Measurements from ENCODE around the gene SKOR1.

Gene SKOR1

GRCh38 chr15:67796196-67797127 lies 28.8 kb upstream of the SKOR1 start:
- no peak for DNase-seq

- no peak for DNase-seq
These were observed 25.5 kb upstream of the SKOR1 start for GRCh38 chr15:67799801-67800205.

GRCh38 chr15:67801142-67801541 lies 24.2 kb upstream of the SKOR1 start:
- DNase-seq, result no peak

- DNase-seq, result no peak
These were observed 23.1 kb upstream of the SKOR1 start for GRCh38 chr15:67801926-67802914.

- no peak for DNase-seq
These were observed 22.0 kb upstream of the SKOR1 start for GRCh38 chr15:67803299-67803698.

GRCh38 chr15:67803996-67804843 lies 21.1 kb upstream of the SKOR1 start:
- no peak for DNase-seq

GRCh38 chr15:67805008-67805665 lies 20.2 kb upstream of the SKOR1 start:
- DNase-seq, result no peak

- DNase-seq, result no peak
These were observed 19.4 kb upstream of the SKOR1 start for GRCh38 chr15:67805666-67806516.

GRCh38 chr15:67806536-67806935 lies 18.8 kb upstream of the SKOR1 start:
- no peak for DNase-seq

- no peak for DNase-seq
These were observed 18.2 kb upstream of the SKOR1 start for GRCh38 chr15:67807141-67807540.

GRCh38 chr15:67807836-67808235 lies 17.5 kb upstream of the SKOR1 start:
- DNase-seq, result no peak

- no peak for DNase-seq
These were observed 16.5 kb upstream of the SKOR1 start for GRCh38 chr15:67808821-67809220.

GRCh38 chr15:67809441-67809840 lies 15.9 kb upstream of the SKOR1 start:
- no peak for DNase-seq

- no peak for DNase-seq
These were observed 15.4 kb upstream of the SKOR1 start for GRCh38 chr15:67809866-67810265.

- no peak for DNase-seq
These were observed 13.1 kb upstream of the SKOR1 start for GRCh38 chr15:67812241-67812644.

- no peak for DNase-seq
These were observed 12.1 kb upstream of the SKOR1 start for GRCh38 chr15:67813104-67813634.

GRCh38 chr15:67815036-67815592 lies 10.2 kb upstream of the SKOR1 start:
- DNase-seq, result no peak

GRCh38 chr15:67816668-67817067 lies 8.6 kb upstream of the SKOR1 start:
- no peak for DNase-seq

GRCh38 chr15:67818464-67818863 lies 6.8 kb upstream of the SKOR1 start:
- DNase-seq, result no peak

- no peak for DNase-seq
These were observed 5.7 kb upstream of the SKOR1 start for GRCh38 chr15:67819636-67820035.

All from CD4-positive, alpha-beta T cell treated with Interleukin-10 for 1 hour (primary cell).